Upper lobe of left lung (tissue), 6 donors: ENCODE data around the gene NUP210. TPM values are rescaled to one million over a fixed set of nuclear protein-coding genes. Genes with fewer than 3 reads are reported as not detected.

Experiments used
- ATAC-seq, 2 donors: fragments of 200-7000 bp; cut with Tn5 transposase; one replicate each; pipeline ENCODE4 v1.9.1; 2022; ENCODE audit warnings: mild to moderate bottlenecking in 2 of 2, moderate library complexity in 2 of 2; ENCODE audit not compliant: low FRiP score in 2 of 2
- DNase-seq, 2 donors: peaks; one replicate each; pipeline ENCODE4 v3.0.0-alpha.2; 2019 to 2020
- H3K27ac ChIP-seq, 4 donors: fragments of 200-600 bp; sonication (generic); one replicate each; pipeline ENCODE4 v1.5.1; 2016 to 2019
- H3K27me3 ChIP-seq, 4 donors: fragments of 200-600 bp; sonication (generic); one replicate each; pipeline ENCODE4 v1.5.1; 2017 to 2019
- H3K36me3 ChIP-seq, 4 donors: fragments of 200-600 bp; sonication (generic); one replicate each; pipeline ENCODE4 v1.5.1; 2016 to 2019
- H3K4me1 ChIP-seq, 4 donors: fragments of 200-600 bp; sonication (generic); one replicate each; pipeline ENCODE4 v1.5.1; 2018 to 2019
- H3K4me3 ChIP-seq, 4 donors: fragments of 200-600 bp; sonication (generic); one replicate each; pipeline ENCODE4 v1.5.1; 2017 to 2019; ENCODE audit warnings: mild to moderate bottlenecking in 2 of 4, moderate library complexity in 1 of 4
- H3K9me3 ChIP-seq, 4 donors: fragments of 200-600 bp; sonication (generic); one replicate each; pipeline ENCODE4 v1.5.1; 2018 to 2019
- CTCF ChIP-seq, 6 experiments: fragments of 450-650 bp in 4 of 6; fragments of 200-600 bp in 2 of 6; sonication (generic) in 2 of 6; IDR thresholded peaks; one replicate each; pipeline ENCODE4 v1.5.1; 2016 to 2019; ENCODE audit warnings: antibody characterized with exemption in 6 of 6
- EP300 ChIP-seq, 4 donors: sonication (generic); formaldehyde crosslinking; IDR thresholded peaks; one replicate each; pipeline ENCODE4 v1.5.1; 2017; ENCODE audit warnings: antibody characterized with exemption in 4 of 4, control low read depth in 2 of 4
- POLR2A ChIP-seq, 4 donors: fragments of 450-650 bp; IDR thresholded peaks; one replicate each; pipeline ENCODE4 v1.5.1; 2016 to 2017; ENCODE audit warnings: antibody characterized with exemption in 4 of 4, mild to moderate bottlenecking in 2 of 4
- POLR2AphosphoS5 ChIP-seq, 2 donors: sonication (generic); formaldehyde crosslinking; IDR thresholded peaks; one replicate each; pipeline ENCODE4 v1.5.1; 2017; ENCODE audit warnings: antibody characterized with exemption in 2 of 2
- WGBS, 2 donors: methylation state at CpG; one replicate each; pipeline ENCODE4 v1.1.5; 2017 to 2018; 5-methylcytosine and 5-hydroxymethylcytosine counted together
- total RNA-seq, 6 donors: library from RNA; depleted of rRNA in 4 of 6; stranded (reverse); fragments of >200 nt in 4 of 6; gene quantifications; one replicate each; pipeline versions ENCODE4 v1.1.0 to v1.2.1, GENCODE V29; 2016 to 2021
- donor health status: DM: no; HTN: no; CAD: no; lungs with moderate emphysema.
- donor health status: DM: no; HTN: yes; CAD: no; lungs with severe emphysema.

NUP210 gene
- total RNA-seq, 6 donors from 2014 or later, result 14.6 to 23.0 (median 20.8) TPM

GRCh38 chr3:13277860-13278531 is 142.1 kb downstream of the NUP210 start:
- Histone ChIP-seq H3K4me1 (peaks cover 7 to 17% (median 13%) of the 10 kb centered on the region in 4 donors), H3K9me3 (no peaks in the 10 kb centered on the region), H3K27me3 (peaks cover 0 to 18% (median 6%) of the 10 kb centered on the region in 4 donors), H3K36me3 (no peaks in the 10 kb centered on the region), H3K27ac (peak overlapping the region; percentile 61 to 82 (median 66)), H3K4me3 (no peak overlapping the region)
- TF ChIP-seq CTCF (IDR thresholded peaks at IDR 0.05) (no peak), POLR2AphosphoS5 (IDR thresholded peaks at IDR 0.05) (no peak), EP300 (IDR thresholded peaks at IDR 0.05) (no peak), POLR2A (IDR thresholded peaks at IDR 0.05) (no peak)
- ATAC-seq, result no peak
- DNase-seq, result no peak
- 57 to 59% methylated on average over 8 to 17 of the region's 17 CpGs for WGBS, 2 donors

- H3K27ac ChIP-seq, result peak overlapping the region; percentile 61 to 82 (median 66)
- peak in 1 of 2 donors; percentile 12 for TF ChIP-seq POLR2AphosphoS5 (IDR thresholded peaks at IDR 0.05)
- no peak for TF ChIP-seq EP300 (IDR thresholded peaks at IDR 0.05)
- peaks cover 6 to 12% (median 10%) of the 10 kb centered on the region in 4 donors for H3K4me1 ChIP-seq
- peaks cover 0 to 13% (median 4%) of the 10 kb centered on the region in 4 donors for H3K27me3 ChIP-seq
- H3K4me3 ChIP-seq, result no peak overlapping the region
- no peaks in the 10 kb centered on the region for H3K9me3 ChIP-seq
- DNase-seq (no peak), ATAC-seq (no peak)
- no peaks in the 10 kb centered on the region for H3K36me3 ChIP-seq
- 55 to 65% methylated on average over 16 of the region's 16 CpGs for WGBS, 2 donors
These were observed 142.8 kb downstream of the NUP210 start for GRCh38 chr3:13277196-13277813.

GRCh38 chr3:13276438-13277195 is 143.5 kb downstream of the NUP210 start:
- TF ChIP-seq EP300 (IDR thresholded peaks at IDR 0.05), result no peak
- no peak for TF ChIP-seq CTCF (IDR thresholded peaks at IDR 0.05)
- no peak for TF ChIP-seq POLR2A (IDR thresholded peaks at IDR 0.05)
- no peak for TF ChIP-seq POLR2AphosphoS5 (IDR thresholded peaks at IDR 0.05)
- Histone ChIP-seq H3K4me3 (no peak overlapping the region), H3K9me3 (no peaks in the 10 kb centered on the region), H3K36me3 (no peaks in the 10 kb centered on the region), H3K27me3 (peaks cover 0 to 6% (median under 1%) of the 10 kb centered on the region in 4 donors), H3K4me1 (peaks cover 0 to 6% (median 4%) of the 10 kb centered on the region in 4 donors), H3K27ac (peak overlapping the region in 3 of 4 donors; percentile 61 to 82 (median 66))
- DNase-seq (no peak), ATAC-seq (no peak)
- WGBS, 2 donors, result 49 to 69% methylated on average over 13 of the region's 14 CpGs

GRCh38 chr3:13275376-13276005 is 144.6 kb downstream of the NUP210 start:
- Histone ChIP-seq H3K9me3 (no peaks in the 10 kb centered on the region), H3K36me3 (no peaks in the 10 kb centered on the region), H3K4me3 (no peak overlapping the region), H3K27ac (no peak overlapping the region), H3K27me3 (no peaks in the 10 kb centered on the region), H3K4me1 (peaks cover 0 to 2% (median 0%) of the 10 kb centered on the region in 4 donors)
- 83 to 86% methylated on average over 14 of the region's 14 CpGs for WGBS, 2 donors
- DNase-seq (no peak), ATAC-seq (no peak)
- TF ChIP-seq EP300 (IDR thresholded peaks at IDR 0.05), result no peak
- TF ChIP-seq POLR2A (IDR thresholded peaks at IDR 0.05), result no peak
- no peak for TF ChIP-seq POLR2AphosphoS5 (IDR thresholded peaks at IDR 0.05)
- no peak for TF ChIP-seq CTCF (IDR thresholded peaks at IDR 0.05)
